GM18907 (cell line): ENCODE results near the gene AGBL5.

Experiments
- ATAC-seq: cut with Tn5 transposase; IDR thresholded peaks from one replicate; pipeline ENCODE4 v1.9.1; 2021; ENCODE audit warnings: mild to moderate bottlenecking, moderate library complexity; ENCODE audit not compliant: unreplicated experiment

Gene AGBL5

GRCh38 chr2:27049422-27050280 lies 1.8 kb upstream of the AGBL5 start:
- ATAC-seq = peak; percentile 26

GRCh38 chr2:27050281-27050995 lies 1.0 kb upstream of the AGBL5 start:
- peak; percentile 61 for ATAC-seq

- no peak for ATAC-seq
Measured at GRCh38 chr2:27051902-27052645, 606 bp downstream of the AGBL5 start.

GRCh38 chr2:27053321-27053720 lies 1.9 kb downstream of the AGBL5 start:
- no peak for ATAC-seq

- ATAC-seq = no peak
Measured at GRCh38 chr2:27053776-27054175, 2.3 kb downstream of the AGBL5 start.

GRCh38 chr2:27054721-27055120 lies 3.3 kb downstream of the AGBL5 start:
- ATAC-seq = no peak

- no peak for ATAC-seq
Measured at GRCh38 chr2:27057184-27057583, 5.7 kb downstream of the AGBL5 start.

- ATAC-seq = no peak
Measured at GRCh38 chr2:27058210-27058609, 6.7 kb downstream of the AGBL5 start.

- no peak for ATAC-seq
Measured at GRCh38 chr2:27059141-27059820, 7.8 kb downstream of the AGBL5 start.

GRCh38 chr2:27060323-27060722 lies 8.9 kb downstream of the AGBL5 start:
- ATAC-seq = no peak

GRCh38 chr2:27065128-27065527 lies 13.7 kb downstream of the AGBL5 start:
- no peak for ATAC-seq

GRCh38 chr2:27067385-27067784 lies 15.9 kb downstream of the AGBL5 start:
- ATAC-seq = no peak

GRCh38 chr2:27069436-27069835 lies 18.0 kb downstream of the AGBL5 start:
- ATAC-seq = no peak

GRCh38 chr2:27069961-27070618 lies 18.6 kb downstream of the AGBL5 start:
- ATAC-seq = no peak

- no peak for ATAC-seq
Measured at GRCh38 chr2:27070653-27071276, 19.3 kb downstream of the AGBL5 start.

- ATAC-seq = peak; percentile 86
Measured at GRCh38 chr2:27071277-27071989, 20.0 kb downstream of the AGBL5 start, which contains the start of gene OST4. Gene OST4, minus strand, starts transcription at chr2:27071654.

GRCh38 chr2:27071990-27072830 lies 20.7 kb downstream of the AGBL5 start:
- peak; percentile 11 for ATAC-seq

GRCh38 chr2:27072920-27073319 lies 21.5 kb downstream of the AGBL5 start:
- ATAC-seq = no peak
